Measurements from ENCODE around the gene PRAME.

GRCh38 chr22:22556578-22556977, 2.5 kb downstream of the PRAME start:
- no peak for TF ChIP-seq CTCF (IDR thresholded peaks at IDR 0.05; ENCODE audit: insufficient read depth, low read depth, low read length)
- TF ChIP-seq EZH2 (IDR thresholded peaks at IDR 0.05; ENCODE audit: insufficient read depth, low read length) = no peak

All from astrocyte (in vitro differentiated cells and primary cell).